A673 (cell line): ENCODE data around the gene C3orf20. TPM values are rescaled to one million over a fixed set of nuclear protein-coding genes. Genes with fewer than 3 reads are reported as not detected.

Experiments used
- BruUV-seq: library from RNA; stranded (reverse); fragments of 400-500 nt; replicated peaks from 2 replicates; lab custom pipeline; 2021; lab: Mats Ljungman, UMichigan
- CTCF ChIA-PET: fragments of 300-600 bp; sonication (Branson Sonifier 250); formaldehyde crosslinking; loops from one replicate; lab custom pipeline; 2022; ENCODE audit warnings: antibody characterized with exemption; lab: Charles Lee
- POLR2A ChIA-PET: fragments of 300-600 bp; sonication (Branson Sonifier 250); formaldehyde crosslinking; loops from one replicate; lab custom pipeline; 2022; ENCODE audit warnings: antibody characterized with exemption; ENCODE audit not compliant: low non-redundant PET; lab: Charles Lee
- DNase-seq: peaks from one replicate; pipeline ENCODE4 v3.0.0-alpha.2; 2015; ENCODE audit warnings: low spot score
- H3K27ac ChIP-seq: fragments of 200-600 bp; sonication (generic); 2 replicates; pipeline ENCODE4 v1.5.1; 2016; ENCODE audit warnings: mixed run types, low read depth, mild to moderate bottlenecking, mixed read lengths, antibody characterized with exemption, low read length; ENCODE audit not compliant: poor library complexity, severe bottlenecking
- H3K27me3 ChIP-seq: fragments of 200-600 bp; sonication (generic); replicated peaks from 2 replicates; pipeline ENCODE4 v1.6.1; 2017; ENCODE audit warnings: mixed run types, low read depth, mild to moderate bottlenecking, mixed read lengths, antibody characterized with exemption, low read length; ENCODE audit not compliant: insufficient read depth, poor library complexity
- H3K36me3 ChIP-seq: fragments of 200-600 bp; sonication (generic); 2 replicates; pipeline ENCODE4 v1.6.1; 2016; ENCODE audit warnings: mixed run types, mild to moderate bottlenecking, mixed read lengths, antibody characterized with exemption, low read length; ENCODE audit not compliant: insufficient read depth, poor library complexity, severe bottlenecking
- H3K4me1 ChIP-seq: fragments of 200-600 bp; sonication (generic); 2 replicates; pipeline ENCODE4 v1.6.1; 2017; ENCODE audit warnings: mixed run types, mild to moderate bottlenecking, mixed read lengths, antibody characterized with exemption, low read length; ENCODE audit not compliant: insufficient read depth, poor library complexity, severe bottlenecking
- H3K4me3 ChIP-seq: fragments of 200-600 bp; sonication (generic); 2 replicates; pipeline ENCODE4 v1.5.1; 2016; ENCODE audit warnings: low read depth, mixed run types, mild to moderate bottlenecking, mixed read lengths, low read length; ENCODE audit not compliant: poor library complexity, severe bottlenecking
- H3K9me3 ChIP-seq: fragments of 200-600 bp; sonication (generic); 2 replicates; pipeline ENCODE4 v1.6.1; 2016; ENCODE audit warnings: mixed run types, low read depth, mild to moderate bottlenecking, mixed read lengths, antibody characterized with exemption, low read length; ENCODE audit not compliant: poor library complexity, severe bottlenecking
- EZH2 ChIP-seq: fragments of 200-600 bp; sonication (generic); IDR thresholded peaks from 2 replicates; pipeline ENCODE4 v1.6.1; 2017; ENCODE audit warnings: borderline replicate concordance, low read depth, mild to moderate bottlenecking, mixed read lengths, antibody characterized with exemption, low read length; ENCODE audit not compliant: poor library complexity, severe bottlenecking
- intact Hi-C: fragments of 100-400 bp; cut with micrococcal nuclease; formaldehyde crosslinking; loops from one replicate; pipeline ENCODE4 v1.10.0; 2022; ENCODE audit not compliant: unreplicated experiment
- total RNA-seq: library from RNA; stranded (reverse); gene quantifications from 2 replicates; pipeline ENCODE4 v1.2.3, GENCODE V29; 2021
- TF ChIP-seq, protein P1 (sequence below): fragments of 300-800, 200-600 bp; sonication (generic); conservative IDR thresholded peaks from 2 replicates; pipeline ENCODE4 v1.5.1; 2017; ENCODE audit warnings: low read depth, mild to moderate bottlenecking, antibody characterized with exemption, low read length, moderate library complexity, mixed read lengths

Gene C3orf20
- total RNA-seq, 1 experiment from 2014 or later = 0.17 TPM

DNA sequence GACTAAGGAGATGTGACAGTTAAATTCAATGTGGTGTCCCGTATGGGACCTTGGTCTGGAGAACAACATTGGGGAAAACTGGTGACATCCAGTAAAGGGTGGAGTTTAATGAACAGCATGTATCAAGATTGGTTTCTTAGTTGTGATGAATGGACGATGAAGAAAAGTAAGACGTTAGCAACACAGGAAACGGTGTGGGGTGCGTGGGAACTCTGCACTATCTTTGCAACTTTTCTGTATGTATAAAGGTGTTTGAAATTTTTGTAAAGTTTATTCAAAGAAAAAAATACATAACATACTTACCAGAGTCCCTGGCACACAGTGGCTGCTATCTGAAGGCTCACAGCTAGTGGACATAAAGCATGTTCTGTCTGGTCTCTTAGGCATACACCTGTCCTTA, 29.5 kb upstream of the C3orf20 start:
- peaks cover 40% of the 10 kb centered on the region for H3K27me3 ChIP-seq
- H3K4me1 ChIP-seq = no peaks in the 10 kb centered on the region
- TF ChIP-seq, protein P1, sequence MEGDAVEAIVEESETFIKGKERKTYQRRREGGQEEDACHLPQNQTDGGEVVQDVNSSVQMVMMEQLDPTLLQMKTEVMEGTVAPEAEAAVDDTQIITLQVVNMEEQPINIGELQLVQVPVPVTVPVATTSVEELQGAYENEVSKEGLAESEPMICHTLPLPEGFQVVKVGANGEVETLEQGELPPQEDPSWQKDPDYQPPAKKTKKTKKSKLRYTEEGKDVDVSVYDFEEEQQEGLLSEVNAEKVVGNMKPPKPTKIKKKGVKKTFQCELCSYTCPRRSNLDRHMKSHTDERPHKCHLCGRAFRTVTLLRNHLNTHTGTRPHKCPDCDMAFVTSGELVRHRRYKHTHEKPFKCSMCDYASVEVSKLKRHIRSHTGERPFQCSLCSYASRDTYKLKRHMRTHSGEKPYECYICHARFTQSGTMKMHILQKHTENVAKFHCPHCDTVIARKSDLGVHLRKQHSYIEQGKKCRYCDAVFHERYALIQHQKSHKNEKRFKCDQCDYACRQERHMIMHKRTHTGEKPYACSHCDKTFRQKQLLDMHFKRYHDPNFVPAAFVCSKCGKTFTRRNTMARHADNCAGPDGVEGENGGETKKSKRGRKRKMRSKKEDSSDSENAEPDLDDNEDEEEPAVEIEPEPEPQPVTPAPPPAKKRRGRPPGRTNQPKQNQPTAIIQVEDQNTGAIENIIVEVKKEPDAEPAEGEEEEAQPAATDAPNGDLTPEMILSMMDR = no peak
- TF ChIP-seq EZH2 = no peak
- no peaks in the 10 kb centered on the region for H3K36me3 ChIP-seq
- no peak overlapping the region for H3K4me3 ChIP-seq
- CTCF ChIA-PET = no interaction called here
- no TSS peak for BruUV-seq
- DNase-seq = no peak
- H3K9me3 ChIP-seq = no peaks in the 10 kb centered on the region
- no peak overlapping the region for H3K27ac ChIP-seq
- intact Hi-C loops = no loop called here
- POLR2A ChIA-PET = no interaction called here

- Histone ChIP-seq H3K9me3 (no peaks in the 10 kb centered on the region), H3K36me3 (no peaks in the 10 kb centered on the region), H3K27ac (no peak overlapping the region), H3K4me1 (no peaks in the 10 kb centered on the region), H3K4me3 (no peak overlapping the region), H3K27me3 (peaks cover 37% of the 10 kb centered on the region)
- intact Hi-C loops = no loop called here
- BruUV-seq = no TSS peak
- CTCF ChIA-PET = no interaction called here
- POLR2A ChIA-PET = no interaction called here
- TF ChIP-seq, protein P1 = no peak
- no peak for TF ChIP-seq EZH2
- no peak for DNase-seq
Measured at GRCh38 chr3:14646131-14646573, 28.8 kb upstream of the C3orf20 start.

DNA sequence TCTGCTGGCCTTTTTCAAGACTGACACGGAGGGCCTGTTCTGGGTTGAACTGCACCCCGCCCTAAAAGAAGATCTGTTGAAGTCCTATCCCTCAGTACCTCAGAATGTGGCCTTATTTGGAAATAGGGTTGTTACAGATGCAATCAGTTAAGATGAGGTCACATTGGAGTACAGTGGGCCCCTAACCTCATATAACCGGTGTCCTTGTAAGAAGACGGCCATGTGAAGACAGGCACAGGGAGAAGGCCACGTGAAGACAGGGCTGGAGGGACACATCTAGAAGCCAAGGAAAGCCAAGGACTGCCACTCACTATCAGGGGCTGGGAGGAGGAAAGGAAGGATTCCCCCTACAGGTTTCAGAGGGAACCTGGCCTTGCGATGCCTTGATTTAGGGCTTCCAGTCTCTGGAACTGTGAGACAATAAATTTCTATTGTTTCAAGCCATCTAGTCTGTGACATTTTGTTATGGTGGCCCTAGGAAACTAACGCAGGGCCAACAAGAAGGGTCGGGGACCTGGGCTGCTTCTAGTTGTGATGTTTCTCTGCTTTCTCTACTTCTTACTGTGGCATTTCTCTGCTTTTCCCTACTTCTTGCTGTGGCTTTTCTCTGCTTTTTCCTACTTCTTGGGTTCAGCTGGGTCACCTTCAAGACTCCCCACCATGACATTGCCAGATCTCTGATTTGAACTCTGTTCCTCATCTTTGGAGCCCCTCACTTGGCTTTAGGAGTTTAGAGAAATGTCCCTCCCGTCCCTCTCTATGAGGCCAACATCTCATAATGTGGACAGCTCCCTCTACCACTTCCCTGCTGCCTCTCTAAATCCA, 28.1 kb upstream of the C3orf20 start:
- no TSS peak for BruUV-seq
- POLR2A ChIA-PET = interaction anchor here (0.5 kb wide), 1 partner anchor 27 kb away, joined by 4 read pairs; no protein-coding TSS in a partner anchor
- CTCF ChIA-PET = no interaction called here
- intact Hi-C loops = no loop called here
- no peaks in the 10 kb centered on the region for H3K9me3 ChIP-seq
- H3K4me1 ChIP-seq = no peaks in the 10 kb centered on the region
- H3K27me3 ChIP-seq = peaks cover 32% of the 10 kb centered on the region
- no peaks in the 10 kb centered on the region for H3K36me3 ChIP-seq
- H3K4me3 ChIP-seq = no peak overlapping the region
- no peak for DNase-seq
- no peak overlapping the region for H3K27ac ChIP-seq
- TF ChIP-seq, protein P1 = no peak
- no peak for TF ChIP-seq EZH2
